ENCODE measurements around the gene MACROD2.

- TF ChIP-seq CTCF (IDR thresholded peaks at IDR 0.05) (no peak), POLR2A (IDR thresholded peaks at IDR 0.05) (no peak)
Measured at GRCh38 chr20:15296422-15296821, 1301.1 kb downstream of the MACROD2 start.
